ENCODE measurements around the gene SLC12A8.

The SLC12A8 gene

DNA sequence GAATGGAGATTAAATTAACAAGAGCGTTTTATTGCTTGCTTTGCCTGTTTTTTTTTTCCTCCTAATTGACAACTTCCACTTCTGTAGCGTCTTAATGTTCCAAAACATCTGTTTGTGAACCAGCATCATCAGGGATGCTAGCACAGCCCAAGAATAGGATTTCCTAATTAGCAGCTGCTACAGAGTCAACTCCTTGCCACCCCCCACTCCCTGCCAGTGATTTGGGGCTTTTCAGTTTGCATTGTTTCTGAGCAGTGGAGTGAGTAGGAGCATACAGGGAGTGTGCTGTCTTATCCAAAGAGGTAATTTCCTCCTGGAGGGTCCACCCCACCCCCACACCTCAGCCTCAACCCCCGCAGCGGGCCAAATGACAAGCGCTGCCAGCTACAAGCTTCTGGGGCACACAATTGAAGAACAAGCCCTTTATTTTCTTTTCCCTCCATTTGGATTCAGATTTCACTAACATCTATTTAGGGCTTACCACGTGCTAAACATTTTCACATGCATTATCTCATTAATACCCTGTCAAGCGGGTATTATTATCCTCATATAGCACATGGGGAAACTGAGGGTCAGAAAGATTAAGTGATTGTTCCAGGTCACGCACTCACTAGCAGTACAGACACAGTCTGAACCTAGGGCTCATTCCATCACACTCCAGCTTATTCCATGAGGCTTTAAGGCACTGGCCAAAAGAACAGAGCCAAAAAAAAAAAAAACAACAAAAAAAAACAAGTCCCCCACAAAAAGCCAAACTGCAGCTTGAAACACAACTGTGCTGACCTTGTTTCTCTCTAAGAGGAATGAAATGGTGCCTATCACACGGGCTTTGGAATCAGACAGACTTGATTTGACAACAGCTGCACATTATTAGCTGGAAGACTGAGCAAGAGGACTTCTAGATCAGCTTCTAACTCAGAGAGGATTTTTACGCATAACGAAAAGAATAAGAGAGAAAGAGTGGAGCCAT is 173.1 kb downstream of the SLC12A8 start:
- TF ChIP-seq POLR2A (IDR thresholded peaks at IDR 0.05; ENCODE audit: extremely low read depth, insufficient read length): no peak
- TF ChIP-seq MYC (IDR thresholded peaks at IDR 0.05; ENCODE audit: low read depth, low read length): no peak
- TF ChIP-seq CTCF (IDR thresholded peaks at IDR 0.05; ENCODE audit: low read depth, low read length): no peak
- no peak for TF ChIP-seq MAX (IDR thresholded peaks at IDR 0.05; ENCODE audit: low read depth, low read length)
- no peak overlapping the region for H3K4me3 ChIP-seq (ENCODE audit: low read depth, low read length)
- no peak for DNase-seq (ENCODE audit: low read depth)

GRCh38 chr3:125037498-125038150 is 174.9 kb downstream of the SLC12A8 start:
- no peak for TF ChIP-seq MYC (IDR thresholded peaks at IDR 0.05; ENCODE audit: low read depth, low read length)
- TF ChIP-seq POLR2A (IDR thresholded peaks at IDR 0.05; ENCODE audit: extremely low read depth, insufficient read length): no peak
- no peak for TF ChIP-seq MAX (IDR thresholded peaks at IDR 0.05; ENCODE audit: low read depth, low read length)
- TF ChIP-seq CTCF (IDR thresholded peaks at IDR 0.05; ENCODE audit: low read depth, low read length): no peak
- no peak for DNase-seq (ENCODE audit: low read depth)
- no peak overlapping the region for H3K4me3 ChIP-seq (ENCODE audit: low read depth, low read length)

GRCh38 chr3:125035217-125035616 is 177.3 kb downstream of the SLC12A8 start:
- TF ChIP-seq MAX (IDR thresholded peaks at IDR 0.05; ENCODE audit: low read depth, low read length): no peak
- no peak overlapping the region for H3K4me3 ChIP-seq (ENCODE audit: low read depth, low read length)
- DNase-seq (ENCODE audit: low read depth): no peak

DNA sequence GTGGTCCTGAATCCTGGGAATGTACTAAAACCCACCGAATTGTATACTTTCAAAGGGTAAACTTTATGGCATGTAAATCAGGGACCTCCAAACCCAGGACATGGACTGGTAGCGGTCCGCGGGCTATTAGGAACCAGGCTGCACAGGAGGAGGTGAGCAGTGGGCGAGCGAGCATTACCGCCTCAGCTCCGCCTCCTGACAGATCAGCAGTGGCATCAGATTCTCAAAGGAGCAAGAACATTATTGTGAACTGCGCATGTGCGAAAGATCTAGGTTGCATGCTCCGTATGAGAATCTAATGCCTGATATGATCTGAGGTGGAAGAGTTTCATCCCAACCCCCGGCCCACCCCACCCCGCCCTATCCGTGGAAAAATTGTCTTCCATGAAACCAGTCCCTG is 178.9 kb downstream of the SLC12A8 start:
- no peak for DNase-seq (ENCODE audit: low read depth)

GRCh38 chr3:125033135-125033534 is 179.4 kb downstream of the SLC12A8 start:
- no peak for DNase-seq (ENCODE audit: low read depth)
- H3K4me3 ChIP-seq (ENCODE audit: low read depth, low read length): no peak overlapping the region
- TF ChIP-seq MAX (IDR thresholded peaks at IDR 0.05; ENCODE audit: low read depth, low read length): no peak
- no peak for TF ChIP-seq POLR2A (IDR thresholded peaks at IDR 0.05; ENCODE audit: extremely low read depth, insufficient read length)
- TF ChIP-seq MYC (IDR thresholded peaks at IDR 0.05; ENCODE audit: low read depth, low read length): no peak
- TF ChIP-seq CTCF (IDR thresholded peaks at IDR 0.05; ENCODE audit: low read depth, low read length): no peak

More for the DNA sequence above, 178.9 kb downstream of the SLC12A8 start:
- no peak overlapping the region for H3K4me3 ChIP-seq (ENCODE audit: low read depth, low read length)
- no peak for TF ChIP-seq CTCF (IDR thresholded peaks at IDR 0.05; ENCODE audit: low read depth, low read length)
- TF ChIP-seq MYC (IDR thresholded peaks at IDR 0.05; ENCODE audit: low read depth, low read length): no peak
- no peak for TF ChIP-seq MAX (IDR thresholded peaks at IDR 0.05; ENCODE audit: low read depth, low read length)
- TF ChIP-seq POLR2A (IDR thresholded peaks at IDR 0.05; ENCODE audit: extremely low read depth, insufficient read length): no peak

DNA sequence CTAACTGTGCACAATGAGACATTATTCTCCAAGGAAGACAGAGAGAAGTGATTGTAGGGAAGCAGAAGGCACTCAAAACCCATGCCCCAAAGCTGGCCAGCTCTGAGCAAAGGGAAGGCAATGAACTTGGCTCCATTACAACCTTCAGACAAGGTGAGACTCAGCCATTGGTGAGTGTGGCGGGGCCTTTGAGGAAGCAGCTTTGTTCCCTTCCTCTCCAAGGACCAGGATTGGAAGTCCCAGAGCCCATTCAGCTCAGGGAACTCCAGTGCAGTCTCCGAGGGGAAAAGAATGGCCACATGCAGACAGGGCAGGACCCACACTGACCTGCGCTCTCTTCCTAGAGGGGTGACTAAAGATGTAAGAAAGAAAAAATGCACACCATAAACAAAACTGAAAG is 179.9 kb downstream of the SLC12A8 start:
- DNase-seq (ENCODE audit: low read depth): no peak
- no peak overlapping the region for H3K4me3 ChIP-seq (ENCODE audit: low read depth, low read length)
- TF ChIP-seq CTCF (IDR thresholded peaks at IDR 0.05; ENCODE audit: low read depth, low read length): no peak
- TF ChIP-seq POLR2A (IDR thresholded peaks at IDR 0.05; ENCODE audit: extremely low read depth, insufficient read length): no peak
- no peak for TF ChIP-seq MYC (IDR thresholded peaks at IDR 0.05; ENCODE audit: low read depth, low read length)
- TF ChIP-seq MAX (IDR thresholded peaks at IDR 0.05; ENCODE audit: low read depth, low read length): no peak
